ENCODE results near the gene FIS1.

DNA sequence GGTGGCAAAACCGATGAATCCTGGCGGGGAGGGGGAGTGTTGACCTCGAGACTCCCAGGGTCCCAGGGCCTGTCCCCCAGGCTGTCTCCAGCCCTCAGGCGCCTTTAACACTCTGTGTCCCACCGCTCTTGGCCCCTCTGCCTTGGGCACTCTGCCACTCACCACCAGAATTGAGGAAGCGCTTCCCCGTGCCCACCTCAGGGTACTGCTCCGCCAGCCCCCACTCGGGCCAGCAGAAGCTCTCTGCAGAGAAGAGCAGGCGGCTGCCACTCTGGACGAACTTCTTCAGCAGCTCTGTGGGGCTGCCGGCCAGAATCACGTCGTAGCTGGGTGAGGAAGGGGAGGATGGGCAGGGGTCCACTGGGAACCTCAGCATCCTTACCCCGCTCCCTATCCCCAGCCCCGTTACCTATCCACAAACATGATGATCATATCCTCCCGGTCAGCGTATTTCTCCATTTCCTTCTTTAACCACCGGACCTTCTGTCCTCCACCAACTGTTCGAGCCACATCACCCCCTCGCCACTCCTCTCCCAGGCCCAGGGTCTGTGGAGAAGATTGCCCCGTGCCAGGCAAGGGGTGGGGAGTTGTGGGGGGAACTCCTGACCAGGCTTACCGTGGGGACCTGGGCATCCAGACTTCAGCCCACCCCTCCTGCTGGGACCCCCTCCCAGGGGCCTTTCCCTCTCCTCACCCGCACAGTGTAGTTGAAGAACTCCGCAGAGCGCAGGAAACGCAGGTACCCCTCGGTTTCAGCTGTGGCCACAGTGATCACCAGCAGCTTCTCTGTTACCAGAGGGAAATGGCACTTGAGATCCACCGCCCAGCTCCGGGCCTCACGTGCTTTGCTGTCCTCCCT lies 28.7 kb downstream of the FIS1 start:
- TF ChIP-seq, protein P1, sequence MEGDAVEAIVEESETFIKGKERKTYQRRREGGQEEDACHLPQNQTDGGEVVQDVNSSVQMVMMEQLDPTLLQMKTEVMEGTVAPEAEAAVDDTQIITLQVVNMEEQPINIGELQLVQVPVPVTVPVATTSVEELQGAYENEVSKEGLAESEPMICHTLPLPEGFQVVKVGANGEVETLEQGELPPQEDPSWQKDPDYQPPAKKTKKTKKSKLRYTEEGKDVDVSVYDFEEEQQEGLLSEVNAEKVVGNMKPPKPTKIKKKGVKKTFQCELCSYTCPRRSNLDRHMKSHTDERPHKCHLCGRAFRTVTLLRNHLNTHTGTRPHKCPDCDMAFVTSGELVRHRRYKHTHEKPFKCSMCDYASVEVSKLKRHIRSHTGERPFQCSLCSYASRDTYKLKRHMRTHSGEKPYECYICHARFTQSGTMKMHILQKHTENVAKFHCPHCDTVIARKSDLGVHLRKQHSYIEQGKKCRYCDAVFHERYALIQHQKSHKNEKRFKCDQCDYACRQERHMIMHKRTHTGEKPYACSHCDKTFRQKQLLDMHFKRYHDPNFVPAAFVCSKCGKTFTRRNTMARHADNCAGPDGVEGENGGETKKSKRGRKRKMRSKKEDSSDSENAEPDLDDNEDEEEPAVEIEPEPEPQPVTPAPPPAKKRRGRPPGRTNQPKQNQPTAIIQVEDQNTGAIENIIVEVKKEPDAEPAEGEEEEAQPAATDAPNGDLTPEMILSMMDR (IDR thresholded peaks at IDR 0.05), result no peak
- TF ChIP-seq POLR2A (IDR thresholded peaks at IDR 0.05) (no peak), EP300 (IDR thresholded peaks at IDR 0.05) (no peak)
